SK-N-SH treated with all-trans-retinoic acid at 6 μM for 48 hours (cell line): ENCODE data around the gene IL17RA.

ENCODE experiments used
- CREB5 ChIP-seq: fragments of 250-450 bp; sonication (Bioruptor Pico); IDR thresholded peaks from 2 replicates; pipeline ENCODE4 v1.5.1; 2020; ENCODE audit warnings: low read depth, mild to moderate bottlenecking, moderate library complexity
- CSDC2 ChIP-seq: fragments of 250-450 bp; sonication (Bioruptor Pico); IDR thresholded peaks from 2 replicates; pipeline ENCODE4 v1.5.0; 2020; ENCODE audit warnings: mild to moderate bottlenecking, moderate library complexity
- CSRNP3 ChIP-seq: fragments of 250-450 bp; sonication (Bioruptor Pico); IDR thresholded peaks from 2 replicates; pipeline ENCODE4 v1.5.1; 2021; ENCODE audit warnings: mild to moderate bottlenecking, moderate library complexity
- ESRRG ChIP-seq: fragments of 250-450 bp; sonication (Bioruptor Pico); IDR thresholded peaks from 2 replicates; pipeline ENCODE4 v1.6.1; 2021; ENCODE audit warnings: mild to moderate bottlenecking
- GLIS3 ChIP-seq: fragments of 250-450 bp; sonication (Bioruptor Pico); IDR thresholded peaks from 2 replicates; pipeline ENCODE4 v1.5.0; 2020; ENCODE audit warnings: mild to moderate bottlenecking, moderate library complexity
- ISL1 ChIP-seq: fragments of 250-450 bp; sonication (Bioruptor Pico); IDR thresholded peaks from 2 replicates; pipeline ENCODE4 v2.1.2; 2022; ENCODE audit warnings: mild to moderate bottlenecking, moderate library complexity
- OSR1 ChIP-seq: fragments of 250-450 bp; sonication (Bioruptor Pico); IDR thresholded peaks from 2 replicates; pipeline ENCODE4 v1.8.0; 2022; ENCODE audit warnings: moderate library complexity, mild to moderate bottlenecking, inconsistent platforms
- PATZ1 ChIP-seq: fragments of 250-450 bp; sonication (Bioruptor Pico); IDR thresholded peaks from 2 replicates; pipeline ENCODE4 v1.8.0; 2020; ENCODE audit warnings: mild to moderate bottlenecking, moderate library complexity, borderline replicate concordance
- PPARA ChIP-seq: fragments of 250-450 bp; sonication (Bioruptor Pico); IDR thresholded peaks from 2 replicates; pipeline ENCODE4 v1.5.0; 2020; ENCODE audit warnings: mild to moderate bottlenecking, borderline replicate concordance
- RARB ChIP-seq: fragments of 250-450 bp; sonication (Bioruptor Pico); IDR thresholded peaks from 2 replicates; pipeline ENCODE4 v1.8.0; 2021; ENCODE audit warnings: mild to moderate bottlenecking, moderate library complexity
- ZFP3 ChIP-seq: fragments of 250-450 bp; sonication (Bioruptor Pico); IDR thresholded peaks from 2 replicates; pipeline ENCODE4 v1.5.0; 2020; ENCODE audit warnings: mild to moderate bottlenecking, moderate library complexity
- ZFP30 ChIP-seq: fragments of 450-650 bp; formaldehyde crosslinking; IDR thresholded peaks from 2 replicates; pipeline ENCODE4 v1.5.0; 2022; ENCODE audit warnings: mild to moderate bottlenecking, moderate library complexity
- ZNF8 ChIP-seq: fragments of 450-650 bp; formaldehyde crosslinking; IDR thresholded peaks from 2 replicates; pipeline ENCODE4 v1.5.0; 2020; ENCODE audit warnings: mild to moderate bottlenecking, moderate library complexity

GRCh38 chr22:17107547-17107810 lies 22.7 kb downstream of the IL17RA start:
- no peak for TF ChIP-seq GLIS3 (CRISPR knock-in tag)
- TF ChIP-seq ZFP3, result no peak
- no peak for TF ChIP-seq PPARA (CRISPR knock-in tag)
- TF ChIP-seq CREB5 (CRISPR knock-in tag), result no peak
- no peak for TF ChIP-seq ESRRG (CRISPR knock-in tag)
- TF ChIP-seq ZFP30 (CRISPR knock-in tag), result no peak
- TF ChIP-seq CSDC2 (CRISPR knock-in tag), result no peak
- no peak for TF ChIP-seq RARB (CRISPR knock-in tag)
- TF ChIP-seq PATZ1, result no peak
- no peak for TF ChIP-seq OSR1 (CRISPR knock-in tag)
- TF ChIP-seq ZNF8 (CRISPR knock-in tag), result no peak
- TF ChIP-seq CSRNP3 (CRISPR knock-in tag), result no peak
- TF ChIP-seq ISL1 (CRISPR knock-in tag), result no peak
